Myocyte (in vitro differentiated cells): ENCODE data around the gene PKD2L1. TPM values are rescaled to one million over a fixed set of nuclear protein-coding genes. Genes with fewer than 3 reads are reported as not detected.
"Not testable (repeated sequence)": the region's sequence is repeated elsewhere in the genome, so short reads cannot be mapped to it uniquely, and the experiment has no call there.

Source experiments
- DNase-seq: peaks from one replicate; pipeline ENCODE4 v3.0.0-alpha.2; 2012; ENCODE audit warnings: low read depth
- polyA plus RNA-seq: library from polyadenylated mRNA; unstranded; fragments of >200 nt; gene quantifications from one replicate; pipeline ENCODE4 v1.2.1, GENCODE V29; 2012; ENCODE audit warnings: missing spikeins
- total RNA-seq: library from RNA; depleted of rRNA; stranded (reverse); fragments of >200 nt; gene quantifications from 2 replicates; pipeline ENCODE4 v1.2.3, GENCODE V29; 2014

PKD2L1 gene
- 0.13 TPM in 1 of 2 replicates, not detected in the other for total RNA-seq
- polyA plus RNA-seq = not detected

GRCh38 chr10:100330079-100330478, at the start of gene PKD2L1:
TSS of gene PKD2L1 (minus strand) at chr10:100330228. CDS start at chr10:100330103, 125 bp downstream.
- no peak for DNase-seq

GRCh38 chr10:100377830-100378229, 47.8 kb upstream of the PKD2L1 start:
- no peak for DNase-seq

DNA sequence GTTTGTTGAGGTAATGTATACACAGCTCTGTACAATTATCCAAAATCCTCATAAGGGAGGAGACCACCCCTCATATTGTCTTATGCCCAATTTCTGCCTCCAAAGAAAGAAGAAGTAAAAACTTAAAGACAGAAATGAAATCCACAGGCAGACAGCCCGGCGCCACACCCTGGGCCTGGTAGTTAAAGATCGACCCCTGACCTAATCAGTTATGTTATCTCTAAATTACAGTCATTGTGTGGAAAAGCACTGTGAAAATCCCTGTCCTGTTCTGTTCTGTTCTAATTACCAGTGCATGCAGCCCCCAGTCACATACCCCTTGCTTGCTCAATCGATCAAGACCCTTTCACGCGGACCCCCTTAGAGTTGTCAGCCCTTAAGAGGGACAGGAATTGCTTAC, 46.6 kb upstream of the PKD2L1 start:
- not testable (repeated sequence) for DNase-seq

DNA sequence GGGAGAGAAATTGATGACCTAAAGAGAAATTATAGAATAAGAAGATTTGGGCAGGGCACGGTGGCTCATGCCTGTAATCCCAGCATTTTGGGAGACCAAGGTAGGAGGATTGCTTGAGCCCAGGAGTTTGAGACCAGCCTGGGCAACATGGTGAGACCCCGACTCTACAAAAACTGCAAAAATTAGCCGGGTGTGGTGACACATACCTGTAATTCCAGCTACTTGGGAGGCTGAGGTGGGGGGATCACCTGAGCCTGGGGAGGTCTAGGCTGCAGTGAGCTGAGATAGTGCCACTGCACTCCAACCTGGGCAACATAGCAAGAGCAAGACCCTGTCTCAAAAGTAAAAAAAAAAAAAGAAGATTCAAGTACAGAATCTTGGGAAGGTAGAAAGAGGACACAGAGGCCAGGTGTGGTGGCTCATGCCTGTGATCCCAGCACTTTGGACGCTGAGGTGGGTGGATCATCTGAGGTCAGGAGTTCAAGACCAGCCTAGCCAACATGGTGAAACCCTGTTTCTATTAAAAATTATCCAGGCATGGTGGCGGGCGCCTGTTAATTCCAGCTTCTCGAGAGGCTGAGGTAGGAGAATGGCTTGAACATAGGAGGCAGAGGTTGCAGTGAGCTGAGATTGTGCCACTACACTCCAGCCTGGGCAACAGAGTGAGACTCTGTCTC, 44.8 kb upstream of the PKD2L1 start:
- DNase-seq = not testable (repeated sequence)

GRCh38 chr10:100374200-100374655, 44.2 kb upstream of the PKD2L1 start:
- no peak for DNase-seq

DNA sequence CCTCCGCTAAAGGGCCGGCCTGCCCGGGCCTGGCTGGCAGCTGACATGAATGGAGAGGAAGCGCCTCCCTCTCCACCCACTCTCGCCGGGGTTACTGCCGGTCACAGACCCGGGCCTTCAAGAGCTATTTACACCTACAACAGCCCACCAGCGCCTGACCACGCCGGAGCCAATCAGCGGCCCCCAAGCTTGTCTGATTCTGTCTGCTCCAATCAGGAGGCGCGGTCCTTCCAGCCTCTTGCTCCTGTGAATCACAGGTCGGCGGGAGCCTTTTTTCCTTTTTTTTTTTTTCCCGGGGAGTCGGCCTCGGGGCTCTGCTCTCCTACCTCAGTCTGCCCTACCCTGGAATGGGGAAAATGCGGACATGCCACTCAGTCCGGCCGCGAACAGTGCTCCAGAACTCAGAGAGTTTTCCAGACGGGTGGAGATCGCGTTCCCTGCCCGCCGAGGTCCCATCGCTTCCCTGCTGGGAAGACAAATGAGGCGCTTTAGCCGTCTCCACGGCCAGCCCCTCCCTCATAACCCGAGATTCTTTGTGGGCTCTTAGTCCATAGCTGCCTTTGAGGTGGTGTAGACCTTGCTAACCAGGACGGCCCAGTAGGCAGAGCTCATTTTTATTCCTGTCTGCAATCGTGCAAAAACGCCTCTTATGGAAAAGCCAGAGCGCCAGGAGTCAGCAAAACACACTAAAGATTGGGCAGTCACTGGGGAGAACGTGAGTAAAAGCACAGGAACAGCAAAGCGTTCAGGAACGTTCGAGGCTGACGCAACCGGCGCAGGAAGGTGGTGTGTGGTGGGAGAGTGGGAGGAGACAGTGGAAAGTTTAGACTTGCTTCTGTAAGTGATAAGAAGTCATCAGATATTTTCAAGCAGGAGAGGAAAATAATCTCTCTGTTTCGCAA, 43.5 kb upstream of the PKD2L1 start:
- DNase-seq = peak; percentile 100

- DNase-seq = no peak
Measured at GRCh38 chr10:100372415-100373297, 42.6 kb upstream of the PKD2L1 start.

DNA sequence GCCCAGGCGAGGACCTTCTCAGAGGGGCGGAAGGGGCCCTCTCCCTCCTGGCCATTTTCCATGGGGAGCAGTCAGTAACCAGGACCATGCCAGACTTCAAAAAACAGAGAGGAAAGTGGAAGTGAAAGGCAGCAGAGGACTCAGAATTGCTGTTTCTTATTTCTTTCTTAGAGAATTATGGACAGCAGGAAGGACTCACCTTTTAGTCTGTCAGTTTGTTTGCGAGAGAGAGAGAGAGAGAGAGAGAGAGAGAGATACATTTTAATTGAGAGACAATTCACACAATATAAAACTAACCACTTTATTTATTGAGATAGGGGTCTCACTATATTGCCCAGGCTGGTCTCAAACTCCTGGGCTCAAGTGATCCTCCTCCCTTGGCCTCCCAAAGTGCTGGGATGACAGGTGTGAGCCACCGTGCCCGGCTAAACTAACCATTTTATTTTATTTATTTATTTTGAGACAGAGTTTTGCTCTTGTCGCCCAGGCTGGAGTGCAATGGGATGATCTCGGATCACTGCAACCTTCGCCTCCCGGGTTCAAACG, 41.5 kb upstream of the PKD2L1 start:
- no peak for DNase-seq

DNA sequence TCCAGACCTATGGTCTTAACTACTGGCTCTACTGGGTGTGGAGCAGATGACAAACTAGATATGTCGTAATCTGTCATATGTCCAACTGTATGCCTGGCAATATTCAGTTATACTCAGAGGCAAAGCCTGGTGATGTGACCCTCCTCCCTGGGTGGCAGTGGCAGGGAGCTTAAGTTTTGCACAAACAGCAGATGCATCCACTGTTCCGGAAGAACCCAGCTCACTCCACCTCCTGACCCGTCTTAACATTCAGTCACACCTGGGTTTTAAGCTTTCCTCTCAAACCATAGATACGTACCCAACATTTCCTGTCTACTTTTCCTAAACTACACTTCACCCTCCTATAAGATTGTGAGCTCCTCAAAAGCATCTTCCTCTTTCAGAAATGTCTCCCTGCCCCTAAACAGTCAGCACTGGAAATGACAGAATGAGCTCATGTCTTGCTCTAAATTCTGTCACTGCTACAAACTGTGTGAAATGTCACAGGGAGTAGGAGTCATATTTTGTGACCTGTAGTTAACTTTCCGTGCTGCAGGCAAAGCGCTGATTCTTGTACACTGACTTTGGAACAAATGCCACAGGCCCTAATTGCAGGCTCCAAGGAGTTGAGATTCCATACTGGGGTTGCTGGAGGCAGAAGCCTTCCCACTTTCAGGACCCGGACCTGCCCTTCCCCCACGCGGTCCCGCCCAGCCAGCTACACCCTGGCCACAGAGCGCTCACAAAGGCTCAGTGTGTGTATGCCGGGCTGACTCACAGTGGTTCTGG, 40.9 kb upstream of the PKD2L1 start:
- DNase-seq = peak; percentile 94

DNA sequence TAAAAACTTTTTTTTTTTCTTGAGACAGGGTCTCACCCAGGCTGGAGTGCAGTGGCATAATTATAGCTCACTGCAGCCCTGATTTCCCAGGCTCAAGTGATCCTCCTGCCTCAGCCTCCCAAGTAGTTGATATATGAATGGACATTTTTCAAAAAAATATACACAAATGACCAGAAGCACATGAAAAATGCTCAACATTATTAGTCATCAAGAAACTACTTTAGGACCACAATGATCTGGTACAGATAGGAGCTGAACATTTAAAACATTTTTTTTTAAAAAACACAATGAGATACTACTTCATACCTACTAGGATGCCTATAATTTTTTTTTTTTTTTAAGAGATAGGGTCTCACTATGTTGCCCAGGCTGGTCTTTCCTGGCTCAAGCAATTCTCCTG, 38.7 kb upstream of the PKD2L1 start:
- DNase-seq = no peak

GRCh38 chr10:100364735-100365391, 34.8 kb upstream of the PKD2L1 start:
- DNase-seq = peak; percentile 93

DNA sequence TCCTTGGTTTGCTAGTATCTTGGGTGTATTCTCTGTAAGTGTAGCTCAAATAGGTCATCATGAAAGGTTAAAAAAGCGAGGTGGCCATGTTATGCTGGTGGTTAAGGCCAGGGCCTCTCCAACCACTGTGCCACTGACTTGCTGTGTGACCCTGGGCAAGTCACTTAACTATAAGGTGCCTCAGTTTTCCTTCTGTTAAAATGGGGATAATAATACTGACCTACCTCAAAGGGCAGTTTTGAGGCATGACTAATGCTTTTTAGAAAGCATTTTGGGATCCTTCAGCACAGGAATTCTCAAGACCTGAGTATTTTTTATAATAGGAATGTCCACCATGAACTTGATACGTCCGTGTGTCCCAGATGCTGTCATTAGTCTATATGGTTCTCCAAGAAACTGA, 34.1 kb upstream of the PKD2L1 start:
- no peak for DNase-seq

GRCh38 chr10:100362570-100363496, 32.8 kb upstream of the PKD2L1 start:
- DNase-seq = no peak

DNA sequence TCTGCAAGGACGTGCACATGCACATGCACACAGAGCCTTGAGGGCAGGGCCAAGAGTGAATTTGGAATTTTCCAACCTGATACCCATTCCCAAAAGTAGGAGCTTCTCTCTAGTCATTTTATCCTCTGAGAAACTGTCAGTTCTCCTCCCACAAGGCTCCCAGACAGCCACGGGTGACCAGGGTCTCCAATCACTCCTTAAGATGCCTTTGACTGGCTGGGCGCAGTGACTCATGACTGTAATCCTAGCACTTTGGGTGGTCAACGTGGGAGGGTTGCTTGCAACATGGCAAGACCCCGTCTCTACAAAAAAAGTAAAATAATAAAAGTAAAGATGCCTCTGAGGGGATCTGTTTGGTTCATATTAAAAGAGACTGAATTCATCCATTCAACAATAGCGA, 30.2 kb upstream of the PKD2L1 start:
- no peak for DNase-seq

GRCh38 chr10:100359529-100360150, 29.6 kb upstream of the PKD2L1 start:
- no peak for DNase-seq

- no peak for DNase-seq
Measured at GRCh38 chr10:100359030-100359432, 29.0 kb upstream of the PKD2L1 start.

DNA sequence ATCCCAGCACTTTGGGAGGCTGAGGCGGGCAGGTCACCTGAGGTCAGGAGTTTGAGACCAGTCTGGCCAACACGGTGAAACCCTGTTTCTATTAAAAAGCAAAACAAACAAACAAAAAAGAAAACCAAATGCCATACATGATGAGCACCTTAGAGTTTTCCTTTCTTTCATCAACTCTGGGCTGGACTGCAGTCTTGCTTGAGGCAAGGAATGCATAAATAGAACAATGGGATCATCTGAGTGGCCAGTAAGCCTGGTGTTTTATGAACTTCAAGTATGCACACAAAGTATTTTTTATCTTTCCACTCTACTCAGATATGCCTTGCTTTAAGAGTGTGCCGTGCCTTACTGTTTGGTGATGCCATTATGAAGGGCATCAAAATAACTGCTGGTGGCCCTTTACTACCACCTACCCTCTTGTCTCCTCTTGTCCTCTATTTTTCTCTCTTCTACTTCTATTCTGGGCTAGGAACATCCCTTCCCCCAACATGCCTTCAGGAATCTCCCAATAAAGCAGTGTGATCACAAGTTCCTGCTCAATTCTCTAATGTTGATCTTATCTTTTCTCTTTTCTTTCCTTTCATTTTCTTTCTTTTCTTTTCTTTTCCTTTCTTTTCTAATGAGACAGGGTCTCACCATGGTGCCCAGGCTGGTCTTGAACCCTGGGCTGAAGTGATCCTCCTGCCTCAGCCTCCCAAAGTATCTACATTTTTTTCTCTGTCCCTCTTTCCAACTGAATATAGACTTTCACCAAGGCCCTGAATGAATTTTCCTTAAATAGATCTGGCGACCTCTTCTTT, 27.2 kb upstream of the PKD2L1 start:
- no peak for DNase-seq
